ENCODE data around the gene RIN3. TPM values are rescaled to one million over a fixed set of nuclear protein-coding genes. Genes with fewer than 3 reads are reported as not detected.

RIN3 gene, protein sequence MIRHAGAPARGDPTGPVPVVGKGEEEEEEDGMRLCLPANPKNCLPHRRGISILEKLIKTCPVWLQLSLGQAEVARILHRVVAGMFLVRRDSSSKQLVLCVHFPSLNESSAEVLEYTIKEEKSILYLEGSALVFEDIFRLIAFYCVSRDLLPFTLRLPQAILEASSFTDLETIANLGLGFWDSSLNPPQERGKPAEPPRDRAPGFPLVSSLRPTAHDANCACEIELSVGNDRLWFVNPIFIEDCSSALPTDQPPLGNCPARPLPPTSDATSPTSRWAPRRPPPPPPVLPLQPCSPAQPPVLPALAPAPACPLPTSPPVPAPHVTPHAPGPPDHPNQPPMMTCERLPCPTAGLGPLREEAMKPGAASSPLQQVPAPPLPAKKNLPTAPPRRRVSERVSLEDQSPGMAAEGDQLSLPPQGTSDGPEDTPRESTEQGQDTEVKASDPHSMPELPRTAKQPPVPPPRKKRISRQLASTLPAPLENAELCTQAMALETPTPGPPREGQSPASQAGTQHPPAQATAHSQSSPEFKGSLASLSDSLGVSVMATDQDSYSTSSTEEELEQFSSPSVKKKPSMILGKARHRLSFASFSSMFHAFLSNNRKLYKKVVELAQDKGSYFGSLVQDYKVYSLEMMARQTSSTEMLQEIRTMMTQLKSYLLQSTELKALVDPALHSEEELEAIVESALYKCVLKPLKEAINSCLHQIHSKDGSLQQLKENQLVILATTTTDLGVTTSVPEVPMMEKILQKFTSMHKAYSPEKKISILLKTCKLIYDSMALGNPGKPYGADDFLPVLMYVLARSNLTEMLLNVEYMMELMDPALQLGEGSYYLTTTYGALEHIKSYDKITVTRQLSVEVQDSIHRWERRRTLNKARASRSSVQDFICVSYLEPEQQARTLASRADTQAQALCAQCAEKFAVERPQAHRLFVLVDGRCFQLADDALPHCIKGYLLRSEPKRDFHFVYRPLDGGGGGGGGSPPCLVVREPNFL
- total RNA-seq = 70.6 TPM
- long read RNA-seq, partial matches to known transcripts = 115 of 144 reads
- long read RNA-seq, other reads (novel, unspliced or antisense) = 27 of 144 reads

GRCh38 chr14:92513204-92513965, at the start of gene RIN3:
TSS of gene RIN3 (plus strand) at chr14:92513781. CDS start at chr14:92513933, 152 bp downstream.
- H3K9me3 ChIP-seq = no peaks in the 10 kb centered on the region
- peak; percentile 80 for DNase-seq
- H3K4me3 ChIP-seq = peak within 1 kb of the TSS; percentile 76
- TF ChIP-seq CTCF (IDR thresholded peaks at IDR 0.05) = no peak
- no peaks in the 10 kb centered on the region for H3K36me3 ChIP-seq
- H3K27ac ChIP-seq = peak within 1 kb of the TSS; percentile 94
- H3K4me1 ChIP-seq = peaks cover 58% of the 10 kb centered on the region
- no peaks in the 10 kb centered on the region for H3K27me3 ChIP-seq (ENCODE audit: low read depth)
- peak; percentile 78 for ATAC-seq
- intact Hi-C loops (cut with DNase I) = no loop called here

GRCh38 chr14:92464156-92464555, 49.4 kb upstream of the RIN3 start:
- no peak for DNase-seq
- H3K27ac ChIP-seq = no peak overlapping the region
- intact Hi-C loops (cut with DNase I) = no loop called here

GRCh38 chr14:92464716-92465115, 48.9 kb upstream of the RIN3 start:
- Histone ChIP-seq H3K4me3 (no peak overlapping the region), H3K9me3 (peaks cover 14% of the 10 kb centered on the region), H3K27me3 (ENCODE audit: low read depth) (no peaks in the 10 kb centered on the region), H3K4me1 (peaks cover 27% of the 10 kb centered on the region), H3K36me3 (no peaks in the 10 kb centered on the region), H3K27ac (no peak overlapping the region)
- no peak for TF ChIP-seq CTCF (IDR thresholded peaks at IDR 0.05)
- no peak for DNase-seq
- intact Hi-C loops (cut with DNase I) = no loop called here
- no peak for ATAC-seq

More at GRCh38 chr14:92464156-92464555, 49.4 kb upstream of the RIN3 start:
- no peak for ATAC-seq
- peaks cover 14% of the 10 kb centered on the region for H3K9me3 ChIP-seq
- no peak for TF ChIP-seq CTCF (IDR thresholded peaks at IDR 0.05)
- no peaks in the 10 kb centered on the region for H3K27me3 ChIP-seq (ENCODE audit: low read depth)
- H3K4me1 ChIP-seq = peaks cover 33% of the 10 kb centered on the region
- no peaks in the 10 kb centered on the region for H3K36me3 ChIP-seq
- H3K4me3 ChIP-seq = no peak overlapping the region

- ATAC-seq = peak in 1 of 2 donors; percentile 11
- TF ChIP-seq CTCF (IDR thresholded peaks at IDR 0.05) = no peak
- Histone ChIP-seq H3K4me3 (no peak overlapping the region), H3K4me1 (peaks cover 19% of the 10 kb centered on the region), H3K27ac (no peak overlapping the region), H3K27me3 (ENCODE audit: low read depth) (no peaks in the 10 kb centered on the region), H3K9me3 (peaks cover 14% of the 10 kb centered on the region), H3K36me3 (no peaks in the 10 kb centered on the region)
- intact Hi-C loops (cut with DNase I) = no loop called here
- DNase-seq = no peak
Measured at GRCh38 chr14:92465353-92466055, 48.1 kb upstream of the RIN3 start.

Data from lower lobe of right lung (tissue), 2 donors.